A549 (cell line): ENCODE measurements around the gene SSTR3. TPM values are rescaled to one million over a fixed set of nuclear protein-coding genes. Genes with fewer than 3 reads are reported as not detected.

Source experiments
- ATAC-seq, 2 experiments: fragments of 200-7000 bp in 1 of 2; fragments of >200 bp in 1 of 2; cut with Nextera tagmentation in 1 of 2; cut with Tn5 transposase in 1 of 2; 3 replicates each; pipeline versions ENCODE4 v1.8.0 to v1.9.1; 2018 to 2020; ENCODE audit warnings: mild to moderate bottlenecking in 1 of 2, moderate library complexity in 1 of 2
- CTCF ChIA-PET: fragments of 300-600 bp; sonication (Branson Sonifier 250); formaldehyde crosslinking; extraction: SDS; loops from one replicate; lab custom pipeline; 2021; ENCODE audit warnings: antibody characterized with exemption, inconsistent platforms; lab: Yijun Ruan, JAX
- POLR2A ChIA-PET: fragments of 350-600 bp; formaldehyde crosslinking; extraction: SDS; loops from one replicate; lab custom pipeline; 2021; ENCODE audit warnings: antibody characterized with exemption, inconsistent platforms; lab: Yijun Ruan, JAX
- DNase-seq, 2 experiments: peaks; one replicate each; pipeline versions ENCODE4 v3.0.0 to v3.0.0-alpha.2; 2011 to 2016; ENCODE audit warnings: low read depth in 1 of 2, low spot score in 1 of 2
- FAIRE-seq: peaks from 2 replicates; lab custom pipeline; 2011; peaks lifted over from hg19 to GRCh38; lab: Jason Lieb, UNC
- H3K27ac ChIP-seq, 2 experiments: fragments of >200 bp; sonication (Bioruptor Twin); formaldehyde crosslinking; 3 replicates each; pipeline ENCODE4 v1.5.1; 2016 to 2017
- H3K4me1 ChIP-seq: fragments of >200 bp; sonication (Bioruptor Twin); formaldehyde crosslinking; 3 replicates; pipeline ENCODE4 v1.6.1; 2016
- H3K4me2 ChIP-seq: fragments of >200 bp; sonication (Bioruptor Twin); formaldehyde crosslinking; 3 replicates; pipeline ENCODE4 v1.6.1; 2016
- H3K4me3 ChIP-seq: fragments of >200 bp; sonication (Bioruptor Twin); formaldehyde crosslinking; 3 replicates; pipeline ENCODE4 v1.5.1; 2016
- H3K9me3 ChIP-seq: fragments of >200 bp; sonication (Bioruptor Twin); formaldehyde crosslinking; 3 replicates; pipeline ENCODE4 v1.6.1; 2016
- BCL3 ChIP-seq: fragments of >200 bp; sonication (Bioruptor Twin); formaldehyde crosslinking; IDR thresholded peaks from 3 replicates; pipeline ENCODE4 v1.6.1; 2016
- CTCF ChIP-seq: fragments of >200 bp; sonication (Bioruptor Twin); formaldehyde crosslinking; IDR thresholded peaks from 3 replicates; pipeline ENCODE4 v1.5.1; 2016
- EP300 ChIP-seq, 2 experiments: fragments of >200 bp; sonication (Bioruptor Twin); formaldehyde crosslinking; IDR thresholded peaks; 2 replicates in 1 of 2; 3 replicates in 1 of 2; pipeline ENCODE4 v1.6.1; 2016 to 2017
- ESRRA ChIP-seq: fragments of 150-350 bp; IDR thresholded peaks from 2 replicates; pipeline ENCODE4 v1.6.1; 2014; ENCODE audit warnings: mild to moderate bottlenecking, low read length, borderline replicate concordance
- HEYL ChIP-seq: fragments of 250-450 bp; sonication (Bioruptor Pico); IDR thresholded peaks from 2 replicates; pipeline ENCODE4 v1.8.0; 2021; ENCODE audit warnings: mild to moderate bottlenecking, moderate library complexity
- HOXB13 ChIP-seq: fragments of 250-450 bp; sonication (Bioruptor Pico); IDR thresholded peaks from 2 replicates; pipeline ENCODE4 v1.5.0; 2020; ENCODE audit warnings: low read depth, mild to moderate bottlenecking, moderate library complexity
- JUNB ChIP-seq: fragments of >200 bp; sonication (Bioruptor Twin); formaldehyde crosslinking; IDR thresholded peaks from 2 replicates; pipeline ENCODE4 v1.6.1; 2016
- MYC ChIP-seq: IDR thresholded peaks from 2 replicates; pipeline ENCODE4 v1.6.1; 2012; ENCODE audit warnings: mild to moderate bottlenecking, inconsistent platforms, low read length, improper control_type of control experiment, borderline replicate concordance
- PBX3 ChIP-seq: IDR thresholded peaks from 2 replicates; pipeline ENCODE4 v1.6.1; 2012
- RAD21 ChIP-seq, 2 experiments: fragments of >200 bp in 1 of 2; sonication (Bioruptor Twin) in 1 of 2; formaldehyde crosslinking in 1 of 2; IDR thresholded peaks in 1 of 2; conservative IDR thresholded peaks in 1 of 2; 2 replicates in 1 of 2; 3 replicates in 1 of 2; pipeline ENCODE4 v1.6.1; 2012 to 2018; ENCODE audit warnings: inconsistent platforms in 1 of 2
- RARB ChIP-seq: fragments of 250-450 bp; sonication (Bioruptor Pico); IDR thresholded peaks from 2 replicates; pipeline ENCODE4 v1.8.0; 2021; ENCODE audit warnings: mild to moderate bottlenecking, moderate library complexity
- RCOR1 ChIP-seq: fragments of 150-350 bp; IDR thresholded peaks from 2 replicates; pipeline ENCODE4 v1.6.1; 2014; ENCODE audit warnings: antibody characterized with exemption, low read length, low read depth
- SREBF2 ChIP-seq: fragments of 450-650 bp; IDR thresholded peaks from 2 replicates; pipeline ENCODE4 v1.6.1; 2014; ENCODE audit warnings: mild to moderate bottlenecking, moderate library complexity
- TFCP2L1 ChIP-seq: fragments of 250-450 bp; sonication (Bioruptor Pico); IDR thresholded peaks from 2 replicates; pipeline ENCODE4 v1.5.0; 2021; ENCODE audit warnings: mild to moderate bottlenecking
- TP53 ChIP-seq: fragments of 250-450 bp; sonication (Bioruptor Pico); IDR thresholded peaks from 2 replicates; pipeline ENCODE4 v1.5.0; 2021; ENCODE audit warnings: mild to moderate bottlenecking, moderate library complexity
- USF2 ChIP-seq: fragments of 450-650 bp; IDR thresholded peaks from 2 replicates; pipeline ENCODE4 v1.6.1; 2014; ENCODE audit warnings: antibody characterized with exemption
- ZFP36 ChIP-seq: fragments of 450-650 bp; IDR thresholded peaks from 2 replicates; pipeline ENCODE4 v1.6.1; 2014; ENCODE audit warnings: borderline replicate concordance; ENCODE audit not compliant: partially characterized antibody
- ZNF302 ChIP-seq: fragments of 250-450 bp; sonication (Bioruptor Pico); IDR thresholded peaks from 2 replicates; pipeline ENCODE4 v1.9.0; 2021; ENCODE audit warnings: inconsistent platforms, mild to moderate bottlenecking, moderate library complexity
- ZSCAN20 ChIP-seq: fragments of 250-450 bp; sonication (Bioruptor Pico); IDR thresholded peaks from 2 replicates; pipeline ENCODE4 v1.8.0; 2022; ENCODE audit warnings: mild to moderate bottlenecking, moderate library complexity
- WGBS: methylation state at CpG from one replicate; pipeline ENCODE4 v1.1.6; 2017; ENCODE audit errors: missing lambda C conversion rate; 5-methylcytosine and 5-hydroxymethylcytosine counted together
- polyA plus RNA-seq, 4 experiments: library from polyadenylated mRNA; depleted of rRNA in 3 of 4; stranded (reverse); fragments of >200 nt; fragmentation: RNase III in 1 of 4; extraction: RNeasy Plus Mini Kit Qiagen cat#74134 plus additional on column Dnase treatment in 1 of 4; gene quantifications; 2 replicates in 3 of 4; 3 replicates in 1 of 4; pipeline ENCODE4 v1.2.3, GENCODE V29; 2011 to 2017
- TF ChIP-seq, protein P1 (sequence below): IDR thresholded peaks from 2 replicates; pipeline ENCODE4 v1.6.1; 2012

The SSTR3 gene
- polyA plus RNA-seq, 2 of the 4 experiments (the other 2 are of a cell fraction): not detected

GRCh38 chr22:37169406-37169805 lies 42.9 kb downstream of the SSTR3 start:
- no peak for ATAC-seq

GRCh38 chr22:37167981-37168647 lies 44.2 kb downstream of the SSTR3 start:
- POLR2A ChIA-PET: no interaction called here
- FAIRE-seq: no peak
- TF ChIP-seq ZFP36 (no peak), ESRRA (no peak), RCOR1 (no peak), HEYL (CRISPR knock-in tag) (no peak), MYC (no peak), ZSCAN20 (CRISPR knock-in tag) (no peak), PBX3 (no peak), ZNF302 (CRISPR knock-in tag) (no peak), USF2 (no peak), TP53 (no peak), RAD21 (conservative IDR thresholded peaks at IDR 0.05 in 1 of 2, IDR thresholded peaks at IDR 0.05 in 1 of 2) (no peak), SREBF2 (no peak), CTCF (no peak), BCL3 (no peak), JUNB (no peak), HOXB13 (CRISPR knock-in tag) (no peak), EP300 (IDR thresholded peaks at IDR 0.05) (no peak), TFCP2L1 (CRISPR knock-in tag) (no peak)
- TF ChIP-seq, protein P1, sequence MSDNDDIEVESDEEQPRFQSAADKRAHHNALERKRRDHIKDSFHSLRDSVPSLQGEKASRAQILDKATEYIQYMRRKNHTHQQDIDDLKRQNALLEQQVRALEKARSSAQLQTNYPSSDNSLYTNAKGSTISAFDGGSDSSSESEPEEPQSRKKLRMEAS: no peak
- TF ChIP-seq, all 56 proteins: peak for 0
- WGBS: 73% methylated on average over 8 of the region's 8 CpGs
- Histone ChIP-seq H3K4me1 (peaks cover 42% of the 10 kb centered on the region), H3K27ac (peak overlapping the region; percentile 87; a peak in 5 of 6 replicates), H3K4me3 (no peak overlapping the region), H3K4me2 (peak overlapping the region; percentile 65), H3K9me3 (no peaks in the 10 kb centered on the region)
- CTCF ChIA-PET: interaction anchor here (1.3 to 9.6 kb wide), 4 partner anchors 11 to 97 kb away, joined by 4 to 126 read pairs (median 18); no protein-coding TSS in a partner anchor
- no peak for DNase-seq
- ATAC-seq: no peak

More at GRCh38 chr22:37169406-37169805, 42.9 kb downstream of the SSTR3 start:
- 76% methylated on average over 8 of the region's 8 CpGs for WGBS
- DNase-seq (no peak), FAIRE-seq (no peak)
- ChIA-PET POLR2A (no interaction called here), CTCF (interaction anchor here (1.5 kb wide), 1 partner anchor 30 kb away, joined by 4 read pairs; no protein-coding TSS in a partner anchor)
- no peak for TF ChIP-seq RARB
- Histone ChIP-seq H3K4me1 (peaks cover 42% of the 10 kb centered on the region), H3K27ac (peak overlapping the region; percentile 9 to 87; a peak in 3 of 6 replicates), H3K4me3 (no peak overlapping the region), H3K9me3 (no peaks in the 10 kb centered on the region), H3K4me2 (no peak overlapping the region; the same call in 2 of the 3 replicates)
